Astrocyte (in vitro differentiated cells and primary cell): ENCODE measurements around the gene CACNA2D4. TPM values are rescaled to one million over a fixed set of nuclear protein-coding genes. Genes with fewer than 3 reads are reported as not detected.

Experiments used
- DNase-seq: peaks from one replicate; pipeline ENCODE4 v3.0.0-alpha.2; 2010; ENCODE audit warnings: low read depth
- FAIRE-seq: peaks from 2 replicates; lab custom pipeline; 2011; peaks lifted over from hg19 to GRCh38; lab: Jason Lieb, UNC
- H2AFZ ChIP-seq: 2 replicates; pipeline ENCODE4 v1.6.0; 2012; ENCODE audit warnings: low read depth, low read length, inconsistent platforms
- H3K27ac ChIP-seq: 2 replicates; pipeline ENCODE4 v1.5.1; 2011; ENCODE audit warnings: low read depth, low read length, inconsistent platforms
- H3K27me3 ChIP-seq: 2 replicates; pipeline ENCODE4 v1.6.0; 2011; ENCODE audit warnings: low read length, inconsistent platforms; ENCODE audit not compliant: insufficient read depth
- H3K36me3 ChIP-seq: 2 replicates; pipeline ENCODE4 v1.5.1; 2011; ENCODE audit warnings: low read length, inconsistent platforms; ENCODE audit not compliant: insufficient read depth
- H3K4me1 ChIP-seq: 2 replicates; pipeline ENCODE4 v1.5.1; 2011; ENCODE audit warnings: low read length, inconsistent platforms; ENCODE audit not compliant: insufficient read depth
- H3K4me2 ChIP-seq: 2 replicates; pipeline ENCODE4 v1.6.0; 2012; ENCODE audit warnings: low read length, inconsistent platforms
- H3K4me3 ChIP-seq: 2 replicates; pipeline ENCODE4 v1.5.1; 2011; ENCODE audit warnings: low read depth, mild to moderate bottlenecking, low read length, inconsistent platforms; ENCODE audit not compliant: insufficient read depth
- H3K79me2 ChIP-seq: 2 replicates; pipeline ENCODE4 v1.6.0; 2012; ENCODE audit warnings: mild to moderate bottlenecking, low read length, inconsistent platforms; ENCODE audit not compliant: insufficient read depth
- H3K9ac ChIP-seq: 2 replicates; pipeline ENCODE4 v1.6.0; 2012; ENCODE audit warnings: mild to moderate bottlenecking, low read length, inconsistent platforms
- H3K9me3 ChIP-seq: 2 replicates; pipeline ENCODE4 v1.5.1; 2012; ENCODE audit warnings: low read depth, mild to moderate bottlenecking, low read length, inconsistent platforms; ENCODE audit not compliant: insufficient read depth
- H4K20me1 ChIP-seq: 2 replicates; pipeline ENCODE4 v1.6.0; 2012; ENCODE audit warnings: low read length, inconsistent platforms; ENCODE audit not compliant: insufficient read depth
- H3K27ac Mint-ChIP-seq: one replicate; pipeline ENCODE4 v1.8.0; 2021; ENCODE audit warnings: mild to moderate bottlenecking, mixed read lengths; ENCODE audit not compliant: unreplicated experiment
- H3K27me3 Mint-ChIP-seq: one replicate; pipeline ENCODE4 v1.8.0; 2021; ENCODE audit warnings: low read depth, mixed read lengths; ENCODE audit not compliant: unreplicated experiment
- H3K36me3 Mint-ChIP-seq: one replicate; pipeline ENCODE4 v1.8.0; 2021; ENCODE audit warnings: low read depth, mixed read lengths; ENCODE audit not compliant: unreplicated experiment
- H3K4me1 Mint-ChIP-seq: one replicate; pipeline ENCODE4 v1.8.0; 2021; ENCODE audit warnings: low read depth, mixed read lengths; ENCODE audit not compliant: unreplicated experiment
- H3K4me3 Mint-ChIP-seq: one replicate; pipeline ENCODE4 v1.8.0; 2021; ENCODE audit warnings: mild to moderate bottlenecking, moderate library complexity, mixed read lengths; ENCODE audit not compliant: unreplicated experiment
- H3K9me3 Mint-ChIP-seq: one replicate; pipeline ENCODE4 v1.8.0; 2021; ENCODE audit warnings: mild to moderate bottlenecking, mixed read lengths; ENCODE audit not compliant: unreplicated experiment
- EZH2 ChIP-seq: IDR thresholded peaks from 2 replicates; pipeline ENCODE4 v1.6.1; 2012; ENCODE audit warnings: mild to moderate bottlenecking, low read length, inconsistent platforms; ENCODE audit not compliant: insufficient read depth
- total RNA-seq: library from RNA; stranded (reverse); gene quantifications from 2 replicates; pipeline ENCODE4 v1.2.1, GENCODE V29; 2021
- TF ChIP-seq, protein P1 (sequence below): IDR thresholded peaks from 2 replicates; pipeline ENCODE4 v1.5.1; 2011; ENCODE audit warnings: low read depth, mild to moderate bottlenecking, inconsistent platforms, low read length, moderate library complexity; ENCODE audit not compliant: insufficient read depth

Gene CACNA2D4
- total RNA-seq, 1 donor from 2014 or later: 0.09 TPM

DNA sequence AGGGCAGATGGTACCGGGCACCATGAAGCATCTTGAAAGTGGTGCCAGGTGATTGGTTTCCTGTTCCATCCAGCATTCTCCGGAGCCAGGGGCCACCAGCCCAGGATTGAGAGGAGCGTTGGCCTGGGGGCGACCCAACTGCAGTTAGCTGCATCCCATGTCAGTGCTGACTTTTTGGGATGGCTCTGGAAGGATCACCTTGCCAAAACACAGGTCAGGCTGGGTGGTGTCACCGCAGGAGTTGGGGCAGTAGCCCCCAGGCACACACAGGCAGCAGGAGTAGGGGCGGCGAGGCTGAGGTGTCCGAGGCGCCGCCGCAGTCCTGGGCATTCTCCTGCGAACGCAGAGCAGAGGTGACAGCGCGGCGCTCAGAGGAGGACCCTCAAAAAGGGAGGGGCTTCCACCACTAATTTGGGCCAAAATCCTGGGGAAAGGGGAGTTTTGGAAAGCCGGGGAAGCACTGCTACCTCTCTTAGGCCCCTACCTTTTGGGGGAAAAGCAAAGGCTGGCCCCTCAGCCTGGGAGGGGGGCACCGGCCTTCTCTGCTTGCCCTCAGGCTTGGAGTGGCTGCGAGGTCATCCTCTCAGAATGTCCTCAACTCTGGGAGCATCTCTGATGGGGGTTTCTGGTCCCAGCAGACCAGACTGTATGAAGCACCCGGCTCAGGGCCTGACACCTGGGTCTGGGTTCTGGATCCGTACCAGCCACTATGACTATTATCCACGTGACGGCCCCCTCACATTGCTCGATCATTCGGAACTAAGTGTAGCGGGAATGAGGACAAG lies 124.8 kb downstream of the CACNA2D4 start:
- Histone ChIP-seq H3K4me3 (no peak overlapping the region), H4K20me1 (peaks cover 9% of the 10 kb centered on the region), H3K9me3 (no peaks in the 10 kb centered on the region), H3K27me3 (no peaks in the 10 kb centered on the region), H3K27ac (no peak overlapping the region), H3K9ac (no peak overlapping the region), H3K79me2 (no peaks in the 10 kb centered on the region), H3K36me3 (no peaks in the 10 kb centered on the region), H2AFZ (no peak overlapping the region), H3K4me2 (no peak overlapping the region), H3K4me1 (peaks cover 9% of the 10 kb centered on the region)
- no peak overlapping the region for H3K4me3 Mint-ChIP-seq
- H3K9me3 Mint-ChIP-seq: no peaks in the 10 kb centered on the region
- no peaks in the 10 kb centered on the region for H3K4me1 Mint-ChIP-seq
- H3K27ac Mint-ChIP-seq: no peak overlapping the region
- TF ChIP-seq, protein P1, sequence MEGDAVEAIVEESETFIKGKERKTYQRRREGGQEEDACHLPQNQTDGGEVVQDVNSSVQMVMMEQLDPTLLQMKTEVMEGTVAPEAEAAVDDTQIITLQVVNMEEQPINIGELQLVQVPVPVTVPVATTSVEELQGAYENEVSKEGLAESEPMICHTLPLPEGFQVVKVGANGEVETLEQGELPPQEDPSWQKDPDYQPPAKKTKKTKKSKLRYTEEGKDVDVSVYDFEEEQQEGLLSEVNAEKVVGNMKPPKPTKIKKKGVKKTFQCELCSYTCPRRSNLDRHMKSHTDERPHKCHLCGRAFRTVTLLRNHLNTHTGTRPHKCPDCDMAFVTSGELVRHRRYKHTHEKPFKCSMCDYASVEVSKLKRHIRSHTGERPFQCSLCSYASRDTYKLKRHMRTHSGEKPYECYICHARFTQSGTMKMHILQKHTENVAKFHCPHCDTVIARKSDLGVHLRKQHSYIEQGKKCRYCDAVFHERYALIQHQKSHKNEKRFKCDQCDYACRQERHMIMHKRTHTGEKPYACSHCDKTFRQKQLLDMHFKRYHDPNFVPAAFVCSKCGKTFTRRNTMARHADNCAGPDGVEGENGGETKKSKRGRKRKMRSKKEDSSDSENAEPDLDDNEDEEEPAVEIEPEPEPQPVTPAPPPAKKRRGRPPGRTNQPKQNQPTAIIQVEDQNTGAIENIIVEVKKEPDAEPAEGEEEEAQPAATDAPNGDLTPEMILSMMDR: no peak
- TF ChIP-seq EZH2: no peak
- no peak for FAIRE-seq
- peaks cover 2% of the 10 kb centered on the region for H3K27me3 Mint-ChIP-seq
- H3K36me3 Mint-ChIP-seq: peaks cover 5% of the 10 kb centered on the region
- DNase-seq: no peak

DNA sequence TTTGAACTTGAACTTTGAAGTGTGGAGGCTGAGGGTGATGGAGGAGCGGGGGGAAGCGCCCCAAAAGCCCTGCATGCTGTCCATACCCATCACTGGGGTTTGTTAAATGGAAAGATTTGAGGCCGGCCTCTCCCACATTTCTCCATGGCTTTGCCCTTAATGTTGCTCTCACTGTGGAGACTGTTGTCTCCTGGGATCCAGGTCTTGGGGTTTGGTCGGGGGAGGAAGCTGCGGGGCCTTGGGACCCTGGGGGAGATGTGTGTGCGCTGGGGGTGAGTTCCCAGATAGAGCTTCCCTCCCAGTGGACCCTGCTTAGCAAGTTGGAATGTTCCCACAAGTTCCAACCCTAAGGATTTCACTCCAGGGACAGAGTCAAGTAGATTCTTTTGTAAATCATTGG lies 126.0 kb downstream of the CACNA2D4 start:
- H3K36me3 ChIP-seq: no peaks in the 10 kb centered on the region
- Mint-ChIP-seq H3K27me3 (no peaks in the 10 kb centered on the region), H3K27ac (no peak overlapping the region), H3K36me3 (peaks cover 8% of the 10 kb centered on the region), H3K9me3 (no peaks in the 10 kb centered on the region), H3K4me1 (no peaks in the 10 kb centered on the region), H3K4me3 (no peak overlapping the region)
- FAIRE-seq: no peak
- peaks cover 9% of the 10 kb centered on the region for H4K20me1 ChIP-seq
- no peak overlapping the region for H3K4me2 ChIP-seq
- H3K9me3 ChIP-seq: no peaks in the 10 kb centered on the region
- H3K9ac ChIP-seq: no peak overlapping the region
- no peak overlapping the region for H3K27ac ChIP-seq
- no peak overlapping the region for H3K4me3 ChIP-seq
- H3K79me2 ChIP-seq: no peaks in the 10 kb centered on the region
- TF ChIP-seq, protein P1: no peak
- TF ChIP-seq EZH2: no peak
- H3K27me3 ChIP-seq: no peaks in the 10 kb centered on the region
- no peak overlapping the region for H2AFZ ChIP-seq
- H3K4me1 ChIP-seq: peaks cover 9% of the 10 kb centered on the region
- no peak for DNase-seq
